CD4-positive, alpha-beta T cell (primary cell): Measurements from ENCODE around the gene BEX3. TPM values are rescaled to one million over a fixed set of nuclear protein-coding genes. Genes with fewer than 3 reads are reported as not detected.

ENCODE experiments used
- ATAC-seq: fragments of 200-7000 bp; cut with Tn5 transposase; one replicate; pipeline ENCODE4 v1.10.0; 2022; ENCODE audit warnings: mild to moderate bottlenecking; ENCODE audit not compliant: poor library complexity
- CTCF ChIA-PET: fragments of 350-600 bp; sonication (Branson Sonifier 250); formaldehyde crosslinking; loops from one replicate; lab custom pipeline; 2021; ENCODE audit warnings: antibody characterized with exemption, inconsistent platforms; lab: Charles Lee
- POLR2A ChIA-PET: fragments of 350-600 bp; sonication (Branson Sonifier 250); formaldehyde crosslinking; loops from one replicate; lab custom pipeline; 2021; ENCODE audit warnings: antibody characterized with exemption, inconsistent platforms; lab: Charles Lee
- DNase-seq, 14 experiments: peaks; one replicate each; pipeline ENCODE4 v3.0.0-alpha.2; 2013 to 2020; ENCODE audit warnings: mixed read lengths in 2 of 14
- H3K27ac ChIP-seq, 2 donors: one replicate each; pipeline versions ENCODE4 v1.5.1 to v1.7.0; 2013; ENCODE audit warnings: low read length in 2 of 2, low read depth in 1 of 2, mild to moderate bottlenecking in 1 of 2
- H3K27me3 ChIP-seq, 2 experiments: 1 replicate in 1 of 2; 2 replicates in 1 of 2; pipeline versions ENCODE4 v1.6.1 to v1.7.0; 2013; ENCODE audit warnings: low read length in 2 of 2, control low read depth in 1 of 2, mild to moderate bottlenecking in 1 of 2, moderate library complexity in 1 of 2; ENCODE audit not compliant: insufficient read depth in 2 of 2, control insufficient read depth in 1 of 2
- H3K36me3 ChIP-seq: one replicate; pipeline ENCODE4 v1.6.1; 2013; ENCODE audit warnings: low read length, control low read depth; ENCODE audit not compliant: insufficient read depth
- H3K4me1 ChIP-seq: one replicate; pipeline ENCODE4 v1.6.1; 2013; ENCODE audit warnings: low read length, control low read depth; ENCODE audit not compliant: insufficient read depth
- H3K4me3 ChIP-seq: one replicate; pipeline ENCODE4 v1.5.1; 2013; ENCODE audit warnings: mild to moderate bottlenecking, low read length, moderate library complexity
- H3K9me3 ChIP-seq, 2 experiments: 1 replicate in 1 of 2; 2 replicates in 1 of 2; pipeline versions ENCODE4 v1.6.1 to v1.7.0; 2013; ENCODE audit warnings: low read length in 2 of 2, mild to moderate bottlenecking in 2 of 2, control low read depth in 1 of 2, moderate library complexity in 1 of 2; ENCODE audit not compliant: control insufficient read depth in 1 of 2, insufficient read depth in 1 of 2
- H3K27ac Mint-ChIP-seq: one replicate; pipeline ENCODE4 v1.8.0; 2020; ENCODE audit warnings: mixed read lengths
- H3K27me3 Mint-ChIP-seq: one replicate; pipeline ENCODE4 v1.8.0; 2021; ENCODE audit warnings: mixed read lengths
- H3K36me3 Mint-ChIP-seq: one replicate; pipeline ENCODE4 v1.8.0; 2021; ENCODE audit warnings: low read depth, mixed read lengths
- H3K4me1 Mint-ChIP-seq: one replicate; pipeline ENCODE4 v1.8.0; 2021; ENCODE audit warnings: low read depth, mixed read lengths
- H3K4me3 Mint-ChIP-seq: one replicate; pipeline ENCODE4 v1.8.0; 2020; ENCODE audit warnings: mild to moderate bottlenecking, mixed read lengths
- H3K9me3 Mint-ChIP-seq: one replicate; pipeline ENCODE4 v1.8.0; 2020; ENCODE audit warnings: mixed read lengths
- CTCF ChIP-seq: fragments of 200-600 bp; IDR thresholded peaks from one replicate; pipeline ENCODE4 v1.8.0; 2022; ENCODE audit warnings: antibody characterized with exemption, mild to moderate bottlenecking
- intact Hi-C, 2 experiments: fragments of 100-400 bp; cut with DNase I in 1 of 2; cut with micrococcal nuclease in 1 of 2; formaldehyde crosslinking; loops; one replicate each; pipeline versions ENCODE4 v1.15.1 to v1.9.0; 2023 to 2025; cut with DNase I, micrococcal nuclease
- total RNA-seq, 174 experiments: library from RNA in 2 of 174; stranded (reverse) in 2 of 174; gene quantifications; one replicate each; pipeline ENCODE4 v1.2.3 and lab custom pipeline; 2021 to 2026

BEX3 gene
- total RNA-seq, 2 experiments from 2014 or later, result 13.9 to 15.7 TPM

GRCh38 chrX:103393487-103393886 lies 17.1 kb downstream of the BEX3 start:
- no peak for ATAC-seq
- Histone ChIP-seq H3K36me3 (no peaks in the 10 kb centered on the region), H3K9me3 (no peaks in the 10 kb centered on the region), H3K27ac (no peak overlapping the region), H3K4me1 (no peaks in the 10 kb centered on the region), H3K27me3 (no peaks in the 10 kb centered on the region), H3K4me3 (no peak overlapping the region)
- no peak for TF ChIP-seq CTCF
- intact Hi-C loops, result no loop called here
- H3K36me3 Mint-ChIP-seq, result no peaks in the 10 kb centered on the region
- CTCF ChIA-PET, result no interaction called here
- H3K9me3 Mint-ChIP-seq, result no peaks in the 10 kb centered on the region
- H3K27me3 Mint-ChIP-seq, result peaks cover 30% of the 10 kb centered on the region
- POLR2A ChIA-PET, result no interaction called here
- H3K27ac Mint-ChIP-seq, result no peak overlapping the region
- H3K4me3 Mint-ChIP-seq, result no peak overlapping the region
- no peak for DNase-seq
- no peaks in the 10 kb centered on the region for H3K4me1 Mint-ChIP-seq

- Mint-ChIP-seq H3K27ac (no peak overlapping the region), H3K4me3 (no peak overlapping the region), H3K36me3 (no peaks in the 10 kb centered on the region), H3K4me1 (no peaks in the 10 kb centered on the region), H3K27me3 (peaks cover 12% of the 10 kb centered on the region), H3K9me3 (no peaks in the 10 kb centered on the region)
- intact Hi-C loops, result no loop called here
- H3K4me1 ChIP-seq, result no peaks in the 10 kb centered on the region
- no peaks in the 10 kb centered on the region for H3K9me3 ChIP-seq
- ChIA-PET CTCF (no interaction called here), POLR2A (no interaction called here)
- DNase-seq, result no peak
- no peak for TF ChIP-seq CTCF
- ATAC-seq, result no peak
- H3K27me3 ChIP-seq, result no peaks in the 10 kb centered on the region
- H3K4me3 ChIP-seq, result no peak overlapping the region
- H3K27ac ChIP-seq, result no peak overlapping the region
- H3K36me3 ChIP-seq, result no peaks in the 10 kb centered on the region
Measured at GRCh38 chrX:103396186-103396585, 19.8 kb downstream of the BEX3 start.

- H3K4me1 Mint-ChIP-seq, result no peaks in the 10 kb centered on the region
- no peak overlapping the region for H3K27ac ChIP-seq
- no peaks in the 10 kb centered on the region for H3K36me3 ChIP-seq
- no peaks in the 10 kb centered on the region for H3K9me3 ChIP-seq
- no peaks in the 10 kb centered on the region for H3K36me3 Mint-ChIP-seq
- peaks cover 12% of the 10 kb centered on the region for H3K27me3 Mint-ChIP-seq
- no peak overlapping the region for H3K27ac Mint-ChIP-seq
- intact Hi-C loops, result no loop called here
- CTCF ChIA-PET, result no interaction called here
- H3K27me3 ChIP-seq, result no peaks in the 10 kb centered on the region
- no peak for TF ChIP-seq CTCF
- H3K4me3 Mint-ChIP-seq, result no peak overlapping the region
- H3K4me3 ChIP-seq, result no peak overlapping the region
- ATAC-seq (no peak), DNase-seq (no peak)
- no peaks in the 10 kb centered on the region for H3K9me3 Mint-ChIP-seq
- H3K4me1 ChIP-seq, result no peaks in the 10 kb centered on the region
- POLR2A ChIA-PET, result no interaction called here
Measured at GRCh38 chrX:103396660-103397059, 20.3 kb downstream of the BEX3 start.
